Chondrocyte (in vitro differentiated cells): ENCODE data around the gene EPHX1. TPM values are rescaled to one million over a fixed set of nuclear protein-coding genes. Genes with fewer than 3 reads are reported as not detected.
"Not testable (repeated sequence)": the region's sequence is repeated elsewhere in the genome, so short reads cannot be mapped to it uniquely, and the experiment has no call there.

ENCODE experiments used
- DNase-seq: peaks from one replicate; pipeline ENCODE4 v3.0.0; 2021; ENCODE audit warnings: mixed read lengths, low spot score
- H3K27ac Mint-ChIP-seq: one replicate; pipeline ENCODE4 v1.8.0; 2021; ENCODE audit warnings: mild to moderate bottlenecking, moderate library complexity, mixed read lengths; ENCODE audit not compliant: unreplicated experiment
- H3K27me3 Mint-ChIP-seq: 2 replicates; pipeline ENCODE4 v1.8.0; 2021; ENCODE audit warnings: low read depth, mixed read lengths
- H3K36me3 Mint-ChIP-seq: 2 replicates; pipeline ENCODE4 v1.8.0; 2021; ENCODE audit warnings: low read depth, mixed read lengths
- H3K4me1 Mint-ChIP-seq: 2 replicates; pipeline ENCODE4 v1.8.0; 2021; ENCODE audit warnings: low read depth, mild to moderate bottlenecking, mixed read lengths
- H3K4me3 Mint-ChIP-seq: one replicate; pipeline ENCODE4 v1.8.0; 2021; ENCODE audit warnings: mild to moderate bottlenecking, moderate library complexity, mixed read lengths; ENCODE audit not compliant: unreplicated experiment
- H3K9me3 Mint-ChIP-seq: 2 replicates; pipeline ENCODE4 v1.8.0; 2021; ENCODE audit warnings: low read depth, mixed read lengths
- CTCF ChIP-seq: fragments of 200-600 bp; sonication (generic); IDR thresholded peaks from 2 replicates; pipeline ENCODE4 v1.5.0; 2021; ENCODE audit warnings: antibody characterized with exemption, mild to moderate bottlenecking, moderate library complexity
- total RNA-seq: library from RNA; stranded (reverse); gene quantifications from 3 replicates; pipeline ENCODE4 v1.2.1, GENCODE V29; 2021

Gene EPHX1
- total RNA-seq, 1 donor from 2014 or later = 69.1 TPM

GRCh38 chr1:225883616-225884265 is 73.8 kb downstream of the EPHX1 start:
- DNase-seq = no peak
- peak overlapping the region; percentile 91 for H3K4me3 Mint-ChIP-seq
- H3K36me3 Mint-ChIP-seq = peaks cover 1% of the 10 kb centered on the region
- H3K4me1 Mint-ChIP-seq = peaks cover 37% of the 10 kb centered on the region
- no peak for TF ChIP-seq CTCF
- H3K9me3 Mint-ChIP-seq = no peaks in the 10 kb centered on the region
- no peaks in the 10 kb centered on the region for H3K27me3 Mint-ChIP-seq
- H3K27ac Mint-ChIP-seq = no peak overlapping the region

- Mint-ChIP-seq H3K36me3 (no peaks in the 10 kb centered on the region), H3K27ac (no peak overlapping the region), H3K9me3 (no peaks in the 10 kb centered on the region), H3K4me1 (peaks cover 21% of the 10 kb centered on the region), H3K4me3 (no peak overlapping the region), H3K27me3 (no peaks in the 10 kb centered on the region)
- no peak for DNase-seq
- no peak for TF ChIP-seq CTCF
Measured at GRCh38 chr1:225885336-225885735, 75.4 kb downstream of the EPHX1 start.

- Mint-ChIP-seq H3K4me1 (peaks cover 10% of the 10 kb centered on the region), H3K9me3 (no peaks in the 10 kb centered on the region), H3K27ac (no peak overlapping the region), H3K27me3 (no peaks in the 10 kb centered on the region), H3K4me3 (no peak overlapping the region), H3K36me3 (no peaks in the 10 kb centered on the region)
- TF ChIP-seq CTCF = no peak
- DNase-seq = no peak
Measured at GRCh38 chr1:225886159-225887029, 76.5 kb downstream of the EPHX1 start.

- no peak overlapping the region for H3K4me3 Mint-ChIP-seq
- H3K4me1 Mint-ChIP-seq = peaks cover 9% of the 10 kb centered on the region
- no peak for DNase-seq
- no peak overlapping the region for H3K27ac Mint-ChIP-seq
- no peak for TF ChIP-seq CTCF
- no peaks in the 10 kb centered on the region for H3K27me3 Mint-ChIP-seq
- no peaks in the 10 kb centered on the region for H3K36me3 Mint-ChIP-seq
- no peaks in the 10 kb centered on the region for H3K9me3 Mint-ChIP-seq
Measured at GRCh38 chr1:225887030-225887314, 77.0 kb downstream of the EPHX1 start.

- not testable (repeated sequence) for H3K4me3 Mint-ChIP-seq, H3K4me1 Mint-ChIP-seq, DNase-seq, H3K27ac Mint-ChIP-seq, H3K36me3 Mint-ChIP-seq, H3K9me3 Mint-ChIP-seq, H3K27me3 Mint-ChIP-seq
Measured at GRCh38 chr1:225887554-225888288, 77.8 kb downstream of the EPHX1 start.
